Sigmoid colon (tissue), 4 donors: ENCODE measurements around the gene INA.

ENCODE experiments used
- EP300 ChIP-seq, 4 donors: sonication (generic); formaldehyde crosslinking; IDR thresholded peaks; one replicate each; pipeline ENCODE4 v1.6.1; 2017; ENCODE audit warnings: antibody characterized with exemption in 4 of 4
- POLR2A ChIP-seq, 2 donors: fragments of 450-650 bp; IDR thresholded peaks; one replicate each; pipeline ENCODE4 v1.6.1; 2016; ENCODE audit warnings: antibody characterized with exemption in 2 of 2, mild to moderate bottlenecking in 2 of 2, moderate library complexity in 2 of 2
- POLR2AphosphoS5 ChIP-seq, 4 donors: sonication (generic); formaldehyde crosslinking; IDR thresholded peaks; one replicate each; pipeline ENCODE4 v1.6.1; 2017; ENCODE audit warnings: antibody characterized with exemption in 4 of 4
- TF ChIP-seq, protein P1 (sequence below), 4 experiments: fragments of 450-650 bp in 3 of 4; fragments of 200-600 bp in 1 of 4; IDR thresholded peaks; one replicate each; pipeline ENCODE4 v1.5.1; 2016 to 2019; ENCODE audit warnings: antibody characterized with exemption in 4 of 4, mild to moderate bottlenecking in 3 of 4, moderate library complexity in 2 of 4

DNA sequence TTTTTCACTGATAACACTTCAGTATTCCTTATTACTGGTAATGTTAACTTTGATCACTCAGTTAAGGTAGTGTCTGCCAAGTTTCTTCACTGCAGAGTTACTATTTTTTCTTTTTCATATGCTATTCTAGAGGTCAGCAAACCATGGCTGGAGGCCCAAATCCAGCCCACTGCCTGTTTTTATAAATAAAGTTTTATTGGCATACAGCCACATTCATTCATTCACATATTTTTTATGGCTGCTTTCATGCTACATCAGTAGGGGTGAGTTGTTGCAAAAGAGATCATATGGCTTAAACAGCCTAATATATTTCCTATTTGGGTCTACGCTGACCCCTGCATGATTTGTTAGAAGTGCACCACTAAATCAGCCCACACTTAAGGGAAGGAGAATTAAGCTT is 20.3 kb upstream of the INA start:
- TF ChIP-seq, protein P1, sequence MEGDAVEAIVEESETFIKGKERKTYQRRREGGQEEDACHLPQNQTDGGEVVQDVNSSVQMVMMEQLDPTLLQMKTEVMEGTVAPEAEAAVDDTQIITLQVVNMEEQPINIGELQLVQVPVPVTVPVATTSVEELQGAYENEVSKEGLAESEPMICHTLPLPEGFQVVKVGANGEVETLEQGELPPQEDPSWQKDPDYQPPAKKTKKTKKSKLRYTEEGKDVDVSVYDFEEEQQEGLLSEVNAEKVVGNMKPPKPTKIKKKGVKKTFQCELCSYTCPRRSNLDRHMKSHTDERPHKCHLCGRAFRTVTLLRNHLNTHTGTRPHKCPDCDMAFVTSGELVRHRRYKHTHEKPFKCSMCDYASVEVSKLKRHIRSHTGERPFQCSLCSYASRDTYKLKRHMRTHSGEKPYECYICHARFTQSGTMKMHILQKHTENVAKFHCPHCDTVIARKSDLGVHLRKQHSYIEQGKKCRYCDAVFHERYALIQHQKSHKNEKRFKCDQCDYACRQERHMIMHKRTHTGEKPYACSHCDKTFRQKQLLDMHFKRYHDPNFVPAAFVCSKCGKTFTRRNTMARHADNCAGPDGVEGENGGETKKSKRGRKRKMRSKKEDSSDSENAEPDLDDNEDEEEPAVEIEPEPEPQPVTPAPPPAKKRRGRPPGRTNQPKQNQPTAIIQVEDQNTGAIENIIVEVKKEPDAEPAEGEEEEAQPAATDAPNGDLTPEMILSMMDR (IDR thresholded peaks at IDR 0.05) = no peak
- TF ChIP-seq POLR2A (IDR thresholded peaks at IDR 0.05) (no peak), POLR2AphosphoS5 (IDR thresholded peaks at IDR 0.05) (no peak), EP300 (IDR thresholded peaks at IDR 0.05) (no peak)
